HG03103 (cell line): ENCODE results near the gene LDLRAD4.
A peak's percentile ranks its signal among the peaks of the same experiment; 100 is the strongest.

ENCODE experiments used
- ATAC-seq: cut with Tn5 transposase; IDR thresholded peaks from one replicate; pipeline ENCODE4 v1.9.1; 2021; ENCODE audit warnings: low read depth; ENCODE audit not compliant: unreplicated experiment

Gene LDLRAD4

GRCh38 chr18:13574355-13574754 lies 355.8 kb downstream of the LDLRAD4 start:
- ATAC-seq: no peak

- ATAC-seq: no peak
Measured at GRCh38 chr18:13574761-13575160, 356.2 kb downstream of the LDLRAD4 start.

GRCh38 chr18:13576598-13576997 lies 358.0 kb downstream of the LDLRAD4 start:
- peak; percentile 14 for ATAC-seq

- peak; percentile 91 for ATAC-seq
Measured at GRCh38 chr18:13577091-13577697, 358.6 kb downstream of the LDLRAD4 start.

GRCh38 chr18:13577781-13578180 lies 359.2 kb downstream of the LDLRAD4 start:
- ATAC-seq: no peak

- no peak for ATAC-seq
Measured at GRCh38 chr18:13578400-13578799, 359.8 kb downstream of the LDLRAD4 start.

- ATAC-seq: no peak
Measured at GRCh38 chr18:13579874-13580273, 361.3 kb downstream of the LDLRAD4 start.

GRCh38 chr18:13580351-13580750 lies 361.8 kb downstream of the LDLRAD4 start:
- no peak for ATAC-seq

GRCh38 chr18:13580991-13581390 lies 362.4 kb downstream of the LDLRAD4 start:
- no peak for ATAC-seq

- ATAC-seq: no peak
Measured at GRCh38 chr18:13581496-13582177, 363.1 kb downstream of the LDLRAD4 start.

GRCh38 chr18:13582178-13582670 lies 363.7 kb downstream of the LDLRAD4 start:
- no peak for ATAC-seq

- ATAC-seq: no peak
Measured at GRCh38 chr18:13583576-13584550, 365.3 kb downstream of the LDLRAD4 start.

- ATAC-seq: no peak
Measured at GRCh38 chr18:13584825-13585224, 366.3 kb downstream of the LDLRAD4 start.

- peak; percentile 50 for ATAC-seq
Measured at GRCh38 chr18:13585379-13586153, 367.0 kb downstream of the LDLRAD4 start.

GRCh38 chr18:13587001-13587400 lies 368.4 kb downstream of the LDLRAD4 start:
- no peak for ATAC-seq

GRCh38 chr18:13587477-13587876 lies 368.9 kb downstream of the LDLRAD4 start:
- ATAC-seq: no peak

- no peak for ATAC-seq
Measured at GRCh38 chr18:13587937-13588336, 369.4 kb downstream of the LDLRAD4 start.

- no peak for ATAC-seq
Measured at GRCh38 chr18:13589316-13589715, 370.8 kb downstream of the LDLRAD4 start.

GRCh38 chr18:13589943-13590342 lies 371.4 kb downstream of the LDLRAD4 start:
- no peak for ATAC-seq

- ATAC-seq: no peak
Measured at GRCh38 chr18:13592246-13592645, 373.7 kb downstream of the LDLRAD4 start.
